IMR-90 (cell line): ENCODE results near the gene DLG4. TPM values are rescaled to one million over a fixed set of nuclear protein-coding genes. Genes with fewer than 3 reads are reported as not detected.

Experiments
- ATAC-seq: fragments of 200-7000 bp; cut with Tn5 transposase; 2 replicates; pipeline ENCODE4 v1.9.1; 2020; ENCODE audit warnings: low read depth, mild to moderate bottlenecking, moderate library complexity
- BruUV-seq: library from RNA; stranded (reverse); fragments of 400-500 nt; replicated peaks from 2 replicates; lab custom pipeline; 2021; lab: Mats Ljungman, UMichigan
- CTCF ChIA-PET: fragments of 300-600 bp; formaldehyde crosslinking; extraction: SDS; loops from one replicate; lab custom pipeline; 2021; ENCODE audit warnings: antibody characterized with exemption; lab: Yijun Ruan, JAX
- POLR2A ChIA-PET: fragments of 300-600 bp; sonication (Branson Sonifier 250); formaldehyde crosslinking; loops from one replicate; lab custom pipeline; 2022; ENCODE audit warnings: antibody characterized with exemption; ENCODE audit not compliant: unreplicated experiment; lab: Charles Lee
- DNase-seq: peaks from one replicate; pipeline ENCODE4 v3.0.0; 2013
- H2AFZ ChIP-seq: replicated peaks from 2 replicates; pipeline ENCODE3; 2013; ENCODE audit warnings: low read length, mild to moderate bottlenecking; ENCODE audit not compliant: poor library complexity
- H2AK5ac ChIP-seq: 2 replicates; pipeline ENCODE4 v1.6.1; 2013; ENCODE audit warnings: low read depth, low read length, inconsistent platforms
- H2AK9ac ChIP-seq: replicated peaks from 2 replicates; pipeline ENCODE3; 2013; ENCODE audit warnings: mild to moderate bottlenecking, low read depth, low read length, moderate library complexity; ENCODE audit not compliant: poor library complexity
- H2BK120ac ChIP-seq: 2 replicates; pipeline ENCODE4 v1.6.1; 2013; ENCODE audit warnings: low read depth, low read length, inconsistent platforms
- H2BK15ac ChIP-seq: 3 replicates; pipeline ENCODE4 v1.6.1; 2013; ENCODE audit warnings: low read depth, low read length, inconsistent platforms
- H2BK20ac ChIP-seq: 2 replicates; pipeline ENCODE4 v1.6.1; 2013; ENCODE audit warnings: low read depth, mild to moderate bottlenecking, inconsistent platforms, low read length, moderate library complexity
- H2BK5ac ChIP-seq: 2 replicates; pipeline ENCODE4 v1.6.1; 2013; ENCODE audit warnings: mild to moderate bottlenecking, low read depth, low read length, inconsistent platforms; ENCODE audit not compliant: poor library complexity, severe bottlenecking
- H3K14ac ChIP-seq: replicated peaks from 2 replicates; pipeline ENCODE4 v1.6.1; 2013; ENCODE audit warnings: low read depth, low read length, inconsistent platforms
- H3K18ac ChIP-seq: 2 replicates; pipeline ENCODE4 v1.6.1; 2013; ENCODE audit warnings: low read depth, low read length, control low read depth
- H3K23ac ChIP-seq: 2 replicates; pipeline ENCODE4 v1.6.1; 2013; ENCODE audit warnings: low read depth, low read length, inconsistent platforms
- H3K27ac ChIP-seq: 2 replicates; pipeline ENCODE4 v1.5.1; 2013; ENCODE audit warnings: mild to moderate bottlenecking, control low read depth, low read length; ENCODE audit not compliant: insufficient read depth
- H3K27me3 ChIP-seq: 2 replicates; pipeline ENCODE4 v1.6.1; 2013; ENCODE audit warnings: low read length; ENCODE audit not compliant: control insufficient read depth, insufficient read depth
- H3K36me3 ChIP-seq: 2 replicates; pipeline ENCODE4 v1.6.1; 2013; ENCODE audit warnings: low read length, mixed read lengths; ENCODE audit not compliant: control insufficient read depth, insufficient read depth
- H3K4ac ChIP-seq: 2 replicates; pipeline ENCODE4 v1.6.1; 2013; ENCODE audit warnings: low read depth, low read length, inconsistent platforms
- H3K4me1 ChIP-seq: 2 replicates; pipeline ENCODE4 v1.6.1; 2013; ENCODE audit warnings: low read length, mixed read lengths; ENCODE audit not compliant: control insufficient read depth, insufficient read depth
- H3K4me2 ChIP-seq: 2 replicates; pipeline ENCODE4 v1.6.1; 2013; ENCODE audit warnings: low read depth, mild to moderate bottlenecking, control low read depth, low read length, moderate library complexity
- H3K4me3 ChIP-seq: 2 replicates; pipeline ENCODE4 v1.5.1; 2013; ENCODE audit warnings: low read depth, mild to moderate bottlenecking, control low read depth, low read length, moderate library complexity; ENCODE audit not compliant: insufficient read depth
- H3K56ac ChIP-seq: 2 replicates; pipeline ENCODE4 v1.6.1; 2013; ENCODE audit warnings: low read length, inconsistent platforms; ENCODE audit not compliant: insufficient read depth; ENCODE audit errors: extremely low read depth
- H3K79me1 ChIP-seq, 2 experiments: 2 replicates each; pipeline ENCODE4 v1.6.1; 2013; ENCODE audit warnings: low read length in 2 of 2, inconsistent platforms in 1 of 2, low read depth in 1 of 2
- H3K9ac ChIP-seq: 2 replicates; pipeline ENCODE4 v1.6.1; 2013; ENCODE audit warnings: low read depth, low read length, control low read depth
- H3K9me1 ChIP-seq: 2 replicates; pipeline ENCODE4 v1.6.1; 2013; ENCODE audit warnings: low read length, inconsistent platforms; ENCODE audit not compliant: insufficient read depth
- H3K9me3 ChIP-seq: 2 replicates; pipeline ENCODE4 v1.6.1; 2013; ENCODE audit warnings: low read length; ENCODE audit not compliant: control insufficient read depth, insufficient read depth
- H4K20me1 ChIP-seq: 2 replicates; pipeline ENCODE4 v1.6.1; 2013; ENCODE audit warnings: low read length, inconsistent platforms; ENCODE audit not compliant: insufficient read depth
- H4K5ac ChIP-seq: 2 replicates; pipeline ENCODE4 v1.6.1; 2013; ENCODE audit warnings: mild to moderate bottlenecking, low read depth, low read length, control low read depth
- H4K8ac ChIP-seq, 2 experiments: 2 replicates each; pipeline ENCODE4 v1.6.1; 2013; ENCODE audit warnings: low read depth in 2 of 2, low read length in 2 of 2, control low read depth in 1 of 2, inconsistent platforms in 1 of 2
- H4K91ac ChIP-seq: 2 replicates; pipeline ENCODE4 v1.6.1; 2013; ENCODE audit warnings: low read depth, low read length, inconsistent platforms; ENCODE audit not compliant: insufficient read depth
- CEBPB ChIP-seq: IDR thresholded peaks from 2 replicates; pipeline ENCODE4 v1.6.1; 2012; ENCODE audit warnings: low read depth, low read length, improper control_type of control experiment
- CHD1 ChIP-seq: IDR thresholded peaks from 2 replicates; pipeline ENCODE4 v1.6.1; 2012; ENCODE audit warnings: low read depth, low read length, improper control_type of control experiment
- ELK1 ChIP-seq: fragments of 150-350 bp; IDR thresholded peaks from 2 replicates; pipeline ENCODE4 v1.6.1; 2016; ENCODE audit warnings: low read depth, mild to moderate bottlenecking, low read length, moderate library complexity, borderline replicate concordance
- MXI1 ChIP-seq: IDR thresholded peaks from 2 replicates; pipeline ENCODE4 v1.6.1; 2012; ENCODE audit warnings: low read depth, mild to moderate bottlenecking, low read length, moderate library complexity, borderline replicate concordance
- USF2 ChIP-seq: fragments of 150-350 bp; IDR thresholded peaks from 2 replicates; pipeline ENCODE4 v1.6.1; 2017; ENCODE audit warnings: mild to moderate bottlenecking, antibody characterized with exemption, low read length, low read depth
- WGBS, 2 experiments: methylation state at CpG; one replicate each; pipeline versions ENCODE4 v1.1.5 to v1.1.7; 2013; ENCODE audit warnings: missing lambda C conversion rate in 2 of 2; ENCODE audit not compliant: insufficient read length in 1 of 2; ENCODE audit errors: extremely low coverage in 2 of 2; 5-methylcytosine and 5-hydroxymethylcytosine counted together
- dilution Hi-C: fragments of 300-500 bp; cut with HindIII; formaldehyde crosslinking; loops from one replicate; pipeline ENCODE4 v1.14.3; 2018; ENCODE audit warnings: low sequenced_read_pairs; ENCODE audit not compliant: unreplicated experiment
- in situ Hi-C: fragments of 300-500 bp; cut with MboI; formaldehyde crosslinking; loops from 3 replicates; pipeline ENCODE4 v1.14.3; 2019; ENCODE audit warnings: low sequenced_read_pairs, inconsistent platforms, mixed read lengths
- intact Hi-C: fragments of 100-400 bp; cut with micrococcal nuclease; formaldehyde crosslinking; loops from 2 replicates; pipeline ENCODE4 v1.10.0; 2022
- polyA plus RNA-seq, 3 experiments: library from polyadenylated mRNA; depleted of rRNA; stranded (reverse); fragments of >200 nt; gene quantifications; 2 replicates each; pipeline ENCODE4 v1.2.3, GENCODE V29; 2012; ENCODE audit warnings: low replicate concordance in 1 of 3
- total RNA-seq: library from RNA; depleted of rRNA; stranded (reverse); fragments of >200 nt; gene quantifications from 2 replicates; pipeline ENCODE4 v1.2.3, GENCODE V29; 2012

The DLG4 gene
- total and polyA plus RNA-seq, 2 of the 4 experiments (the other 2 are of a cell fraction): 8.2 to 30.5 TPM

GRCh38 chr17:7167832-7168231 is 51.8 kb downstream of the DLG4 start:
- DNase-seq: no peak
- ChIA-PET CTCF (no interaction called here), POLR2A (no interaction called here)
- Histone ChIP-seq H3K36me3 (no peaks in the 10 kb centered on the region), H3K4me3 (no peak overlapping the region), H3K23ac (no peak overlapping the region), H4K5ac (no peak overlapping the region), H3K9me1 (no peaks in the 10 kb centered on the region), H2BK20ac (no peak overlapping the region), H4K91ac (no peak overlapping the region), H4K8ac (no peak overlapping the region), H2BK15ac (no peak overlapping the region), H3K14ac (no peak overlapping the region), H4K20me1 (no peaks in the 10 kb centered on the region), H3K79me1 (no peaks in the 10 kb centered on the region), H3K4me1 (no peaks in the 10 kb centered on the region), H3K4ac (no peak overlapping the region), H3K27ac (no peak overlapping the region), H2AK9ac (no peak overlapping the region), H3K4me2 (no peak overlapping the region), H2AK5ac (no peak overlapping the region), H3K27me3 (no peaks in the 10 kb centered on the region; the same call in 1 of the 2 replicates), H2BK5ac (no peak overlapping the region), H2AFZ (no peak overlapping the region), H3K9ac (no peak overlapping the region), H3K18ac (no peak overlapping the region), H2BK120ac (no peak overlapping the region), H3K9me3 (peaks cover 3% of the 10 kb centered on the region), H3K56ac (no peak overlapping the region)
- BruUV-seq: no TSS peak
- in situ Hi-C loops (no loop called here), intact Hi-C loops (no loop called here), dilution Hi-C loops (no loop called here)
- ATAC-seq: no peak
- no CpG with 5 or more reads among the region's 4 CpGs for WGBS, 2 experiments
- TF ChIP-seq MXI1: no peak
- TF ChIP-seq ELK1: no peak
- peak; percentile 48 for TF ChIP-seq CEBPB
- no peak for TF ChIP-seq CHD1
- TF ChIP-seq USF2: no peak
